ENCODE measurements around the gene IGFBP6.
A peak's percentile ranks its signal among the peaks of the same experiment; 100 is the strongest.
"Not testable (repeated sequence)": the region's sequence is repeated elsewhere in the genome, so short reads cannot be mapped to it uniquely, and the experiment has no call there.

IGFBP6 gene

DNA sequence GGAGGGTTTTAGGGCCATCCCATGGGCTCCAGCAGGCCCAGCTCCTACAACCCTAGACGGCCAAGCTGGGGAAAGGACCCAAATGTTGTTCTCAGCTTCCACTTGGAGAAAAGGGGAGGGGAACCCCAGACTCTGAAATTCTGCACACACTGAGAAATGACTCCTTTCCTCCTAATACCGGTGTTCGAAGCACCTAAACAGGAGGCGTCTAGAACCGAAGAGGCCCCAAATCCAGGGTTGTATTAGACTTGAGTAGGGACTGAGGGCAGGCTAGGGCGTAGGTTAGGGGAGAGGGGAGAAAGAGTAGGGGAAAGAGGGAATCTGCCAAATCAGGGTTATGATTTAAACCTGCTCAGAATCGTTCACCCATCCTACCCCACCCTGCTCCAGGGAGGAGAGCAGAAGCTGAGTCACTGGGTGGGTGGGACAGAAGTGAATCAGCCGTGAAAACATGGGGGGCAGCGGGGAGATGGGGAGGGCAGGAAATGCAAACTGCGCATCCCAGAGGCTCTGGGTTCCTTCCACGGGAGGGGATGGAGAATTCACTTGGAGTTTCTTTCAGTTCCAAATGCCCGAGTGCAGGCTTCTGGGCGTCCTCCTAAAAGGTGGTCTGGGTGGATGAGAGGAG lies 1.0 kb downstream of the IGFBP6 start:
- DNase-seq, result no peak

DNA sequence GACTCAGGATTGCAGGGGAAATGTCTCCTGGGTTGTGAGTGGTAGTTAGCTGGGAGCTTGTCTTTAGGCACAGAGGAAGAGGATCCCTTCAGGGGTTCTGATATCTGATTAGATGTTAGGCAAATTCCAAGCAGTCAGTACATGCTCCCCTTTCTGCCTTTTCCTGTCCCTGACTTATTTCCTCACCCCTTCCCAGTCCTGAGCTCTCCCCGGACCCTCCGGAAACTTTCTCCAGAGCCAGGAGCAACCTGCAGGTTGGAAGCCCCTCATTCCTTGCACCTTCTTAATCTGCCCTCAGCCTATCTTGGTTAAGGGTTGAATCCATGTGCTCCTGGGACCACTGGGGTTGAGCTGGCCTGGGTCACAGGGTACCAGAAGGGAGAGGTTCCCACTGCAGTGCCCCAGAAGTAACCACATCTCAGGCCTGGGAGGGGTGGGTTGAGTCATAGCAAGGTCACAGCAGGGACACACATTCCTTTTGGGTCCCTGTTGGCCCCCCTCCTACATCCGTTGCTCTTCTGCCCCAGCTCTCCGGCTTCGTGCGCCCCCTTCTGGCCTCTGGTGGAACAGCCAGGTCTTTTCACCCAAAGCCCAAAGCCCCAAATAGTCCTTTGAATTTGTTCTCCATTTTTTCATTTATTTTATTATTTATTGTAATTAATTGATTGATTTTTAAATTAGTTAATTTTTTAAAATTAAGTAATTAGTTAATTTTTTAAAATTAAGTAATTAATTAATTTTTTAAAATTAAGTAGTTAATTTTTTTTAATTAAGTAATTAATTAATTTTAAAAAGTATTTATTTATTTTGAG lies 1.8 kb downstream of the IGFBP6 start:
- DNase-seq, result peak; percentile 61

DNA sequence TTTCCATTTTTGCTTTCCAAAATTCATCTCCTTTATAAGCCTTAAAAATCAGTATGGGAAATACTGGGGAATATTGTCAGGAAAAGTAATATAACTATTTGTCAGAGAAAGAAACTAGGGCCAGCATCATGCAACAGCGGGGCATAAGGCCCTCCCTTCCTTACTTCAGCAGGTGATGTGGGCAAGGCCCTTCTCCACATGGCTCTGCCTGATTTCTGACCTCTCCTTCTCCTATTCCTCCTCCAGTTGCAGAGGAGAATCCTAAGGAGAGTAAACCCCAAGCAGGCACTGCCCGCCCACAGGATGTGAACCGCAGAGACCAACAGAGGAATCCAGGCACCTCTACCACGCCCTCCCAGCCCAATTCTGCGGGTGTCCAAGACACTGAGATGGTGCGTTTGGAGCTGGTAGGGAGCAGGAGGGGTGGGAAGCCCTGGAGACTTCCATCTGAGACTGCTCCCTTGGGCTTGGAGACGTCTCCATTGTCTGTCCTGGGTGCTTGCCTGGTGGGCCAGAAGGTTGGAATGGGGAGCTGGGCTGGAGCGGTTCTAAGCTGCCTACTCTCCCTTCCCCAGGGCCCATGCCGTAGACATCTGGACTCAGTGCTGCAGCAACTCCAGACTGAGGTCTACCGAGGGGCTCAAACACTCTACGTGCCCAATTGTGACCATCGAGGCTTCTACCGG lies 3.1 kb downstream of the IGFBP6 start:
- DNase-seq, result no peak

DNA sequence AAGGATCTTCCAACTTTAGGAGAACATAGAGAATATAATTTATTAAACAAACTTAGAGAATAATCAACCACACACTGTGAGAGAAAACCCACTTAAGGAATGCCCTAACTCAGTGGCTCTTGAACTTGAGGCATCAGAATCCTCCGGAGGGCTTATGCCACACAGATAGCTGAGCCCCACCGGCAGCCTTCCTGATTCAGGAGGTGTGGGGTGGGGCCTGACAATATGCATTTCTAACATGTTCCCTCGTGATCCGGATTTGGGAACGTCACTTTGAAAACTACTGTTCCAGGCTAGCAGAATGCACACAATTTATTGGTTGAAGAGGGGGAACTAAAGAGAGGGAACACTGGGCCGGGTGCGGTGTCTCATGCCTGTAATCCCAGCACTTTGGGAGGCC lies 3.8 kb downstream of the IGFBP6 start:
- no peak for DNase-seq

DNA sequence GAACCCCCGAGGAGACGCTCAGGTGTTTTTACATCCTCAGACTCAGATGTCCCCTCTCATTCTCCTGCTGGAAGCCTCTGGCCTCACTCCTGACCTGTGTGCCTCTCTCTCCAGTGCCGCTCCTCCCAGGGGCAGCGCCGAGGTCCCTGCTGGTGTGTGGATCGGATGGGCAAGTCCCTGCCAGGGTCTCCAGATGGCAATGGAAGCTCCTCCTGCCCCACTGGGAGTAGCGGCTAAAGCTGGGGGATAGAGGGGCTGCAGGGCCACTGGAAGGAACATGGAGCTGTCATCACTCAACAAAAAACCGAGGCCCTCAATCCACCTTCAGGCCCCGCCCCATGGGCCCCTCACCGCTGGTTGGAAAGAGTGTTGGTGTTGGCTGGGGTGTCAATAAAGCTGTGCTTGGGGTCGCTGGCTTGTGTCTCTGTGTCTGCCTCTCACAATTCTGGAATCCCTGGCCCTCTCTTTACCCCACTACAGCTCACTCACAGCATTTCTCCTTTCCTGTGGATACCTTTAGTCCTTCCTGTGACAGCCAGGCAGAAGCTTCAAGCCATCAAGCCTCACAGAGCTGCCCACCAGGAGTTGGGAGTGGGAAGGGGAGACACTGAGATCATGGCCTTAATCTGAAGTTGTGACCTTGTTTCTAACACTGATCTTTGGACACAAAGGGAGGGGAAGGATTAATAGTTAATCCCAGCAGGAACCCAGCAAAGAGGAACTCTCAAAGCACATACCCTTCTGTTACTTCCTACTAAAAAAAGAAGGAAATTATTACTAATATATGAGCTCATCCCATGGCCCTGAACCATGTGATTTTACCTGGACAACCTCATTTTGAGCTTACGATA lies 4.7 kb downstream of the IGFBP6 start:
- DNase-seq, result no peak

DNA sequence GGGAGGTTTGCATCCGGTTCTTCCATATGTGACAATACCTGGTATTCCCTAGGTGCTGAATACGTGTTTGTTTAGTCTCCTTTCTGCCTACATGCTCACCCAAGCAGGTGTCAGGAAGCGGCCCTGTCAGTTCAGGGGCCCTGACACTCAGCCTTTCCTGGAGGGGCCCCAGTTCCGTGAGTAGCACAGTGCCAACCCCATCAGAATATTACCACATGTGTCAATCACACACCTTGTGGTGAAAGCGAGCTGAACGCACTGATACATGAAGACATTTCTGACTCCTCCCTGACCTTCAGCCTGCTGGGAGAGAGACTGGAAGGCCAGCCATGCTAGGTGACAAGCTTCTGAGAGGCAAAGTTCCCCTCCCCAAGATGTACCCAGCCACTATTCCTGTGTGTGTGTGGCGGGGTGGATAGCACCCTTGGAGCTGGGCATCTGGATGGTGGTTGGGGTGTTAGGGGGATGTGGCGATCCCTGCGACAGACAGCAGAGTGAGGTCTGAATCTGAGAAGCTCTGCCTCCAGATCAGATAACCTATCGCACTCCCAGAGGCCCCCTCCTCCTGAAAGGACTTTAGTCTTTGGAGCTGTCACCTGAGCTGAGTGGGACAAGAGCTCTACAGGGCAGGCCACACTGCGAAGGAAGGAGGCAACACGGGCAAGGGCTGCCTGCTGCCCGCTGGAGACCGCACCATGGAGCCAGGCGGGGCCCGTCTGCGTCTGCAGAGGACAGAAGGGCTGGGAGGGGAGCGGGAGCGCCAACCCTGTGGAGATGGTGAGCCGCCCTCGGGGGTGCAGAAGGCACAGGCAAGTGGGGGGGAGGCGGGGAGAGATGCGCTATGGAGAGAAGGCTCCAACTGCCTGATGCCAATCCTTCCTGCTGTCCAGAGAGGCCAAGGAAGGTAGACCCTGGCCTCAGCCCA lies 5.7 kb downstream of the IGFBP6 start, which contains the start of gene SOAT2:
Gene SOAT2, plus strand, starts transcription at position 604 of the 925 bp plus-strand sequence. Its CDS starts 92 bp downstream, at position 696.
- no peak for DNase-seq

DNA sequence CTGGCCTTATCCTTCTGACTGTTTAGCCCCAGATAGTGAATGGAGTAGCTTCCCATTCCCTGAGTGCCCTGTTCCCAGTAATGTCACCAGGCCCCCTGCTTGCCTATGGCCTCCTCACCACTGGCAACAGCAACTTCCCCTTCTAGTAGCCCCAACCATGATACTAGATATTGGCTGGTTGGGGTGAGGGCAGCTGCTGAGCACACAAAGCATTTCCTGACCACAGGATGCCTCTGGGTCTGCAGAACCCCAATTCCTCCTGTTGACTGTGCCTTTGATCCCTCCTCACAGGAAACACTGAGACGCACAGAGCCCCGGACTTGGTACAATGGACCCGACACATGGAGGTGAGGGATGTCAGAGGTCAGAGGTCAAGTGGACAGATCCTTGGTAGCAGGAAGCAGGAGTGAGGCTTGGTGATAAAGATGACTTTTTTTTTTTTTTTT lies 6.4 kb downstream of the IGFBP6 start:
- DNase-seq, result no peak

DNA sequence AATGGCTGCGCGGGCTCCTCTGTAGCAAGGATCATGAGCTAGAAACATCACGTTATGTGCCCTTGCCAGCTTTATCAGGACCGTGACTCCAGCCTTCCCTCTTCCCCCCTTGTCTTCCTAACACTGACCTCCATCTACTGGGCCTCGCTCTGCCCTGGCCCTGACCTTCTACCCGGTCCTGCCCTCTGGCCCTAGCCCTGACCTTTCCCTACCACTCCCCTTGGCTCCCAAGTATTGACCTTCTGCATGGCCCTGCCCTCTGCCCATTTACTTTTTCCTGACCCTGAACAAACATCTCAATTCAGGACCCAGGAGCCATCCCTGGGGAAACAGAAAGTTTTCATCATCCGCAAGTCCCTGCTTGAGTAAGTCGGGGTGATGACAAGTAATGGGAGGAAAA lies 7.8 kb downstream of the IGFBP6 start:
- DNase-seq, result no peak

DNA sequence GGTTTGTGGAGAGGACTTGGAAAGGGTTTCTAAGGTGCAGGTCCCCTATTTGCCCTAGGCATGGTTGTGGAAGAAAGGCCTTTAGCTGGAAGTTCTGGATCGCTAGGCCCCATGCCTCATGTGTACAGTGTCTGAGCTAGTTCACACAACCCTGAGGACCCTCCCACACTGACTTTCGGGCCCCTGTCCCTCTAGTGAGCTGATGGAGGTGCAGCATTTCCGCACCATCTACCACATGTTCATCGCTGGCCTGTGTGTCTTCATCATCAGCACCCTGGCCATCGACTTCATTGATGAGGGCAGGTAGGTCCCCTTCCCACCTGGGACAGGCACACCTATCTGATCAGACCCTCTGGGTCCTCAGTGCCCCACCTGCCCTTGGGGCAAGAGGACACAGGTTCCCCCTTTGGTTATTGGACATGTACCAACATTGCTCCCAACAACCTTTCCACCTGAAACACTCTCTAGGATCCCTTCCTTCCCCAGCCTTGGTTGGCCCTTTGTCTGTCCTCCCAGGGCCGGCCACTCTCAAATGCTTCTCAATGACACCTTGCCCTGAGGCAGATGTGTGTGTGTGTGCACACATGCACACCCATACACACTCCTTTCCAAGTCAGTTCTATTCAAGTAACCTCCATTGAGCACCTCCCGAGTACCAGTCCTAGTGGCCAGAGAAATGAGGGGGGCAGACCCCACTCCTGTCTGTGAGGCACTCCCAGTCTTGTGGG lies 8.4 kb downstream of the IGFBP6 start:
- DNase-seq, result no peak

DNA sequence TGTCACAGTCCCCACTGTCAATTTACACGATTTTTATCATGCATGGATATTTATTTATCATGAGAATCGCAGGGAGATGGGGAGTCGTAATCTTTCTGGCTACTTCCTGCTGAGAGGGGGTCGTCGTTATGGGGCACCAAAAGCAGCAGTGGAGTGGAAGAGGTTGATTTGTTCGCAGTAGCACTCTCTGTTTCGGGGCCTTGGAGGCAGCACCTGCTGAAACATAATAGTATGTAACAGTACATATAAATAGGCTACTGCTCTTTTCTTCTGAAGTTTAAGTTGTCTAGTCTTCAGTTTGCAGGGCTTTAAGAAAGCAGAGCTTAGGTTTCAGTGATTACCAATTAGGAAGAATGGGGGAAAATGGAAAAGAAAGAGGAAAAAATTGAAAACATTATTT lies 9.7 kb downstream of the IGFBP6 start:
- no peak for DNase-seq

DNA sequence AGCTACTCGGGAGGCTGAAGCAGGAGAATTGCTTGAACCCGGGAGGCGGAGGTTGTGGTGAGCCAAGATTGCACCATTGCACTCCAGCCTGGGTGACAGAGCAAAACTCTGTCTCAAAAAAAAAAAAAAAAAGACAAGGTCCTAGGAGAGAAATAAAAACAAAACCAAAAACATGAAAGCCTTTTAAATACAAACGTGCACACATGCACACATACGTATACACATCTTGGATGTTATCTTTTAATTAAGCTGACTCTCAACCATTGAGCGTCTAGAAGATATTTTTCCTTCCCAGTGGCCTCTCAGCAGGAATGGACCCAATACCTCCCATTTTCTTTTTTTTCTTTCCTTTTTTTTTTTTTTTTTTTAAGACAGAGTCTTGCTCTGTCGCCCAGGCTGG lies 15.0 kb downstream of the IGFBP6 start:
- DNase-seq, result not testable (repeated sequence)

DNA sequence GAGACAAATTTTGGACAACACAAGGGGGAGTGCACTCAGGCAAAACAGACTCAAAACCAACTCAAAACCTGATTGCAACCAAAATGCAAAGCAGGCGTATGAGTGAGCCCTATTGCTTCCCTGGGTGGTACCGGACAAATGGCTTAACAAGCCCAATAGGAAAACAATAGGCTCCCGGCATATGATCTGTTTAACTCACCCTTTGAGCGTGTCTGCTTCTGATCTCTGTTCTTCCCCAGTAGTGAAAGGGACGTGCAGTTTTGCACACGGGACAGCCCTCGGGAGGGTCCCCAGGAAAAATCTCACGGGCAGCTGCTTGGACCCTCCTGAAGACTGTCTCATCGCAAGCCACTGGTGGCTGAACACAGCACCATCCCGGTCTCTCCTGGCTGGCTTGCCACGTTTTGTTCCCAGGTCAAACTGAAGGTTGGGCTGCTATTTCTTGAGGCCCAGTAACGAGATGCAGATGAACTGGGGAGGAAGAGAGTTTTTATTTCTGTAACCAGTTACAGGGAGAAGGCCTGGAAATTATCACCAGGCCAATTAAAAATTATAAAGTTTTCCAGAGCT lies 15.8 kb downstream of the IGFBP6 start:
- DNase-seq, result no peak

DNA sequence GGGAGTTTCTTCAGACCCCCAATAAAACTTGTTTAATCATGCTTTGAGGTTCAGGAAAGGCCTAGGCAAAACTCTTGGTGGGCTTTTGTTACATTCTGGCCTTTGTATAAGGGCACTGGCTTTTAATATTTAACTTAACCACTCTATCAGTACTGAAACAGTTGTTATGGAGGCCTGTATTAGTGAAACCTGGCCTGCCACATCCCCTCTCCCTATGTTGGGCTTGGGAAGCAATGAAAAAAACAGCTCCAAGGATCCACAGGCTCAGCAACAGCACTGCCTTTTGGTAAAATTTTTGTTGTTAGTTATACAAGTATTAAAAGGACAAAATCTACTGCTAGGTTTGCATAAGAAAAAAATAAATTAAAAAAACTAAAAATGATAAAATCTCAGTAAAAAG lies 16.5 kb downstream of the IGFBP6 start:
- DNase-seq, result no peak

DNA sequence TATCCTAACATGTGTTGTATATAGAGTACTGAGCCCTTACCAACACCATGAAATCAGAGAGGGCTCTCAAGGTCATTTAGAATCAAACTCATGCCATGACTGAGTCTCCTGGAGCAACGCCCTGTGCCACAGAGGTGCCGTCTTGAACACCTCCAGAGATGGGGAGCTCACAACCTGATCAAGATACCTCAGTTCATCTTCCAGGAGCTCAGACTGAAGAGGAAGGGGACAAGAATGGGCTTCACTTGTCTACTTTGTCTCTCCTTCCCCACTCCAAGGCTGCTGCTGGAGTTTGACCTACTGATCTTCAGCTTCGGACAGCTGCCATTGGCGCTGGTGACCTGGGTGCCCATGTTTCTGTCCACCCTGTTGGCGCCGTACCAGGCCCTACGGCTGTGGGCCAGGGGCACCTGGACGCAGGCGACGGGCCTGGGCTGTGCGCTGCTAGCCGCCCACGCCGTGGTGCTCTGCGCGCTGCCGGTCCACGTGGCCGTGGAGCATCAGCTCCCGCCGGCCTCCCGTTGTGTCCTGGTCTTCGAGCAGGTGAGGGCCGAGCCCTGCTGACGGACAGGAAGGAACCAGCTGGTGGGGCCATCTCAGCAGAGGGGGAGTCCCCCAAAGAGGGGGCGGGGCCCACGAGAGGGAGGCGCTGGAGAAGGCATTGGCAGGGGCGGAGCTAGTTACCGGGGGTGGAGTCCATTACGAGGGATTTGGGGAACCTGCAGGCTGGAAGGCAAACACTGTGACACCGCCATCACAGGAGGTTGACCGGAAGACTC lies 17.8 kb downstream of the IGFBP6 start:
- no peak for DNase-seq

DNA sequence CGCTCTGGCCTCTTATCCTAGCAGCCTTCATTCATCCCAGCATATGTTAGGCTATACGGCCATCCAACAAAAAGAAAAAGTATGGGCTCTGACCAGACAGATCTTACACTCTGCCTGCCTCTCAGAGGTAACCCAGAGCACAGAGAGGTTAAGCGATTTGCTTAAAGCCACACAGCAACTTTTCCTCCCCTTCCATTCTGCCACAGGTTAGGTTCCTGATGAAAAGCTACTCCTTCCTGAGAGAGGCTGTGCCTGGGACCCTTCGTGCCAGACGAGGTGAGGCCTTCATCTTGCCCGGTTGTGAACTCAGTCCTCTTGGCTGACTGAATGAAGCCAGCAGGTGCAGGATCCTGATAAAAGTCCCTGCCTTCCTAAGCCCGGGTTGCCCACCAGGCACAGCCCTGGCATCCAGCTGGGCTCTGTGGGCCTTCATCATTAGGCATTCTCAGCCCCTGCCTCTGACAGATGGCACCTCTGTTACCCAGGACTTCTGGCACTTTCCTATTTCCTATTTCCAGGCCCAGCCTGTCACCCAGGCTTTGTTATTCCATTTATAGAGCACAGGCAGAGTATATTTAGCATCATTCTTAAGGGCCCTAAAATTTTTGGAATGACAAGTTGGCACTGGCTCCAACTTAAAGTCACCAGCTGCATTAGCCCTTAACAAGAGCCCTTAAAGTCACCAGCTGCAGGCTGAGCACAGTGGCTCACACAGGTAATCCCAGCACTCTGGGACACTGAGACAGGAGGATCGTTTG lies 18.6 kb downstream of the IGFBP6 start:
- DNase-seq, result no peak

DNA sequence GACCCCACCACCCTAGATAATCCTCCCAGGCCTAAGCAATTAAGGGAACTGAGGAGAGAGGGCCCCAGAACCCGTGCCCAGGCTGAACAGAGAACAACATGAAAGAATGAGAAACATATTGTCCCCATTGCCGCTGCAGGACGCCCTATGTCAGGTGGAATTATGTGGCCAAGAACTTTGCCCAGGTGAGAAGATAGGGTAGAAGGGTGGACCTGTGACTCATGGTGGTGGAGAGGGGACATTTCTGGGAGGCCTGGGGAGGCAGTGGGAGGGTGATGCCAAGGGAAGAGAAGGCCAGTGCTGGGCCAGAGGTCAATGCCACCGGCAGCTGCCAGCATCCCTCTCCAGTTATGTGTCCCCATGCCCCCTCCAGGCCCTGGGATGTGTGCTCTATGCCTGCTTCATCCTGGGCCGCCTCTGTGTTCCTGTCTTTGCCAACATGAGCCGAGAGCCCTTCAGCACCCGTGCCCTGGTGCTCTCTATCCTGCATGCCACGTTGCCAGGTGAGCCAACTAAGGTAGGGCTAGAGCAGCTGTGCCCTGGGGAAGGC lies 21.4 kb downstream of the IGFBP6 start:
- no peak for DNase-seq

DNA sequence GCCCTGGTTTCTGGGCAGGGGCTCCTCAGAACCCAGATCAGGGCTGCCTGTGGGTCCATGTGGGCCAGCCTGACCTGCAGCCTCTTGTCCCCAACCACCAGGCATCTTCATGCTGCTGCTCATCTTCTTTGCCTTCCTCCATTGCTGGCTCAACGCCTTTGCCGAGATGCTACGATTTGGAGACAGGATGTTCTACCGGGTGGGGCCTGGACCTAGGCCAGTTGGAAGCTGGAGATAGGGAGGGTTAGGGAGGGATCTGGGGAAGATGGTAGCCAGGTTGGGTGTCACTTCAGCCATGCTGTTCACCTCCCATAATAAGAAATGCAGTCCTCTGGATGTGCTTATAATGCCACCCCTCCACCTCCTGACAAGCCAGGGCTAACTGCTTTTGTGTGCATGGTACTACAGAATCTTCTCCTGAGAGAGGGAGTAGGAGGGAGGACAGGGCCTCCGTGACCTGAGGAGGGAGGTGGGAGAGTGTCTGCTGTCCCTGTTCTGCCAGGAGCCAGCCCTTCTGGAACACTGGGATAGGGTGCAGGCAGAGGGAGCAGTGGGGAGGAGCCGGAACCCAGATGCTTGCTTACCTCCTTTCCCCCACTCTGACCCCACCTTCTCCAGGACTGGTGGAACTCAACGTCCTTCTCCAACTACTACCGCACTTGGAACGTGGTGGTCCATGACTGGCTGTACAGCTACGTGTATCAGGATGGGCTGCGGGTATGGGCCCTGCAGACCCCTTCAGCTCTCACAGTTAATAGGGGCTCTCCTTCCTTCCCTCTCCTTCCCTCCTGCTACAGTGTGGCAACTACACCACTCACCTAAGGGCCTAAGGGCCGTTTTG lies 23.4 kb downstream of the IGFBP6 start:
- no peak for DNase-seq

DNA sequence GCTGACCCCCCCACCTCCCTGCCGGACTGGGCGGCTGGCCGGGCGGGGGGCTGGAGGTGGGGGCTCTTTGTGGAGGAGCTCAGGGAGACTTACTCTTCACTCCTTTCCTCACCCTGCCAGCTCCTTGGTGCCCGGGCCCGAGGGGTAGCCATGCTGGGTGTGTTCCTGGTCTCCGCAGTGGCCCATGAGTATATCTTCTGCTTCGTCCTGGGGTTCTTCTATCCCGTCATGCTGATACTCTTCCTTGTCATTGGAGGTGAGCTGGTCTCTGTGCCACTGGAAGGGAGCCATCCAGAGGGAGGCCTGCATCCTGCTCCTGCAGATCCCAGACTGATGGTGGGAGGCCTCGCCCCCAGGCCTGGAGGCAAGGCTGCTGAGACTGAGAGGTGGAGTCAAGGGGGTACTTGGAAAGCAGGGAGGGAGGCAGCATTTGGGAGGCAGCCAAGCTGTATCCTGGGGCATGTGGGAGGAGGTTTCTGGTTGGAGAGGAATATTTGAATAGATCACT lies 25.5 kb downstream of the IGFBP6 start:
- no peak for DNase-seq

All from NCI-H1092 treated with DMSO at 0.1 percent for 48 hours (cell line).